Activated naive CD8-positive, alpha-beta T cell treated with anti-CD3 and anti-CD28 coated beads, Interleukin-2, amount 10 ng/mL, durations not matched to agents 7 days and 5 days (primary cell): ENCODE measurements around the gene TNS1. TPM values are rescaled to one million over a fixed set of nuclear protein-coding genes. Genes with fewer than 3 reads are reported as not detected.
"Not testable (repeated sequence)": the region's sequence is repeated elsewhere in the genome, so short reads cannot be mapped to it uniquely, and the experiment has no call there.

Experiments used
- ATAC-seq: fragments of 150-1000 bp; cut with Tn5 transposase; one replicate; pipeline ENCODE4 v1.10.0; 2021; ENCODE audit warnings: low read depth, moderate library complexity
- POLR2A ChIA-PET: fragments of 350-600 bp; sonication (Branson Sonifier 250); formaldehyde crosslinking; loops from one replicate; lab custom pipeline; 2021; ENCODE audit warnings: antibody characterized with exemption; lab: Charles Lee
- DNase-seq: peaks from one replicate; pipeline ENCODE4 v3.0.0; 2021
- H3K27ac Mint-ChIP-seq: one replicate; pipeline ENCODE4 v1.8.0; 2022; ENCODE audit warnings: mild to moderate bottlenecking, mixed read lengths
- H3K27me3 Mint-ChIP-seq: one replicate; pipeline ENCODE4 v1.8.0; 2022; ENCODE audit warnings: mild to moderate bottlenecking, moderate library complexity, mixed read lengths
- H3K36me3 Mint-ChIP-seq: one replicate; pipeline ENCODE4 v1.8.0; 2021; ENCODE audit warnings: mild to moderate bottlenecking, mixed read lengths
- H3K4me1 Mint-ChIP-seq: one replicate; pipeline ENCODE4 v1.8.0; 2021; ENCODE audit warnings: mixed read lengths
- H3K4me3 Mint-ChIP-seq: one replicate; pipeline ENCODE4 v1.8.0; 2022; ENCODE audit warnings: mild to moderate bottlenecking, moderate library complexity, mixed read lengths
- H3K9me3 Mint-ChIP-seq: one replicate; pipeline ENCODE4 v1.8.0; 2021; ENCODE audit warnings: mixed read lengths
- total RNA-seq, 2 experiments: library from RNA; stranded (reverse); gene quantifications; one replicate each; pipeline ENCODE4 v1.2.3, GENCODE V29; 2021

TNS1 gene
- total RNA-seq = 10 to 100 TPM; 15.1 to 21.2 TPM

- Mint-ChIP-seq H3K27me3 (peaks cover 12% of the 10 kb centered on the region), H3K4me1 (peaks cover 2% of the 10 kb centered on the region), H3K27ac (peak within 1 kb of the TSS; percentile 38), H3K36me3 (no peaks in the 10 kb centered on the region), H3K4me3 (no peak within 1 kb of the TSS), H3K9me3 (no peaks in the 10 kb centered on the region)
- POLR2A ChIA-PET = no interaction called here
- ATAC-seq (no peak), DNase-seq (no peak)
Measured at GRCh38 chr2:218002845-218003180, at the start of gene TNS1. Gene TNS1, minus strand, starts transcription at chr2:218002995. Its CDS starts 123 bp downstream, at chr2:218002872.

GRCh38 chr2:218051903-218052302, 49.1 kb upstream of the TNS1 start:
- Mint-ChIP-seq H3K27ac (no peak overlapping the region), H3K4me3 (no peak overlapping the region), H3K36me3 (peaks cover 24% of the 10 kb centered on the region), H3K27me3 (peaks cover 15% of the 10 kb centered on the region), H3K9me3 (peaks cover 6% of the 10 kb centered on the region), H3K4me1 (no peaks in the 10 kb centered on the region)
- POLR2A ChIA-PET = interaction anchor here (0.6 kb wide), 1 partner anchor 10 kb away, joined by 3 read pairs; no protein-coding TSS in a partner anchor
- DNase-seq (no peak), ATAC-seq (no peak)

- ATAC-seq (no peak), DNase-seq (no peak)
- H3K27me3 Mint-ChIP-seq = peaks cover 15% of the 10 kb centered on the region
- peaks cover 2% of the 10 kb centered on the region for H3K4me1 Mint-ChIP-seq
- H3K36me3 Mint-ChIP-seq = peaks cover 34% of the 10 kb centered on the region
- peaks cover 15% of the 10 kb centered on the region for H3K9me3 Mint-ChIP-seq
- no peak overlapping the region for H3K27ac Mint-ChIP-seq
- no peak overlapping the region for H3K4me3 Mint-ChIP-seq
- POLR2A ChIA-PET = interaction anchor here (0.6 to 0.7 kb wide), 2 partner anchors 9 to 40 kb away, joined by 3 to 4 read pairs; no protein-coding TSS in a partner anchor
Measured at GRCh38 chr2:218047536-218048225, 44.9 kb upstream of the TNS1 start.

GRCh38 chr2:218046238-218046637, 43.4 kb upstream of the TNS1 start:
- Mint-ChIP-seq H3K36me3 (peaks cover 44% of the 10 kb centered on the region), H3K9me3 (peaks cover 19% of the 10 kb centered on the region), H3K27me3 (peaks cover 9% of the 10 kb centered on the region), H3K27ac (no peak overlapping the region), H3K4me3 (no peak overlapping the region), H3K4me1 (peaks cover 10% of the 10 kb centered on the region)
- POLR2A ChIA-PET = no interaction called here
- no peak for DNase-seq
- no peak for ATAC-seq

- H3K27me3 Mint-ChIP-seq, H3K27ac Mint-ChIP-seq, H3K4me3 Mint-ChIP-seq, ATAC-seq, DNase-seq, POLR2A ChIA-PET: not testable (repeated sequence)
- Mint-ChIP-seq H3K4me1 (peaks cover 20% of the 10 kb centered on the region), H3K36me3 (peaks cover 47% of the 10 kb centered on the region), H3K9me3 (peaks cover 19% of the 10 kb centered on the region)
Measured at GRCh38 chr2:218044599-218044998, 41.8 kb upstream of the TNS1 start.

GRCh38 chr2:218043701-218044109, 40.9 kb upstream of the TNS1 start:
- Mint-ChIP-seq H3K4me1 (peaks cover 27% of the 10 kb centered on the region), H3K9me3 (peaks cover 16% of the 10 kb centered on the region), H3K36me3 (peaks cover 49% of the 10 kb centered on the region), H3K27me3 (peaks cover 3% of the 10 kb centered on the region), H3K4me3 (no peak overlapping the region), H3K27ac (no peak overlapping the region)
- DNase-seq = no peak
- POLR2A ChIA-PET = no interaction called here
- no peak for ATAC-seq

GRCh38 chr2:218043100-218043499, 40.3 kb upstream of the TNS1 start:
- DNase-seq (no peak), ATAC-seq (no peak)
- Mint-ChIP-seq H3K4me1 (peaks cover 31% of the 10 kb centered on the region), H3K27ac (peak overlapping the region; percentile 60), H3K9me3 (peaks cover 16% of the 10 kb centered on the region), H3K27me3 (no peaks in the 10 kb centered on the region), H3K36me3 (peaks cover 46% of the 10 kb centered on the region), H3K4me3 (no peak overlapping the region)
- POLR2A ChIA-PET = no interaction called here

GRCh38 chr2:218041302-218042168, 38.7 kb upstream of the TNS1 start:
- DNase-seq = no peak
- Mint-ChIP-seq H3K27me3 (no peaks in the 10 kb centered on the region), H3K9me3 (peaks cover 16% of the 10 kb centered on the region), H3K36me3 (peaks cover 47% of the 10 kb centered on the region), H3K4me3 (no peak overlapping the region), H3K4me1 (peaks cover 34% of the 10 kb centered on the region), H3K27ac (peak overlapping the region; percentile 74)
- ATAC-seq = peak; percentile 50
- POLR2A ChIA-PET = interaction anchor here (1.1 kb wide), 1 partner anchor 252 kb away, joined by 3 read pairs; no protein-coding TSS in a partner anchor

GRCh38 chr2:218040883-218041282, 38.1 kb upstream of the TNS1 start:
- POLR2A ChIA-PET = no interaction called here
- no peak for DNase-seq
- peaks cover 36% of the 10 kb centered on the region for H3K4me1 Mint-ChIP-seq
- peaks cover 16% of the 10 kb centered on the region for H3K9me3 Mint-ChIP-seq
- ATAC-seq = no peak
- no peak overlapping the region for H3K4me3 Mint-ChIP-seq
- peak overlapping the region; percentile 67 for H3K27ac Mint-ChIP-seq
- H3K36me3 Mint-ChIP-seq = peaks cover 45% of the 10 kb centered on the region
- no peaks in the 10 kb centered on the region for H3K27me3 Mint-ChIP-seq

- no peak for DNase-seq
- Mint-ChIP-seq H3K36me3 (peaks cover 36% of the 10 kb centered on the region), H3K4me1 (peaks cover 40% of the 10 kb centered on the region), H3K27me3 (no peaks in the 10 kb centered on the region), H3K9me3 (peaks cover 9% of the 10 kb centered on the region), H3K4me3 (peak overlapping the region; percentile 0), H3K27ac (peak overlapping the region; percentile 46)
- no peak for ATAC-seq
- POLR2A ChIA-PET = no interaction called here
Measured at GRCh38 chr2:218039171-218039570, 36.4 kb upstream of the TNS1 start.

GRCh38 chr2:218036371-218036770, 33.6 kb upstream of the TNS1 start:
- DNase-seq (no peak), ATAC-seq (no peak)
- Mint-ChIP-seq H3K36me3 (peaks cover 23% of the 10 kb centered on the region), H3K27ac (no peak overlapping the region), H3K27me3 (no peaks in the 10 kb centered on the region), H3K4me1 (peaks cover 35% of the 10 kb centered on the region), H3K9me3 (peaks cover 4% of the 10 kb centered on the region), H3K4me3 (no peak overlapping the region)
- POLR2A ChIA-PET = no interaction called here

- DNase-seq = no peak
- Mint-ChIP-seq H3K27ac (peak overlapping the region; percentile 85), H3K36me3 (peaks cover 16% of the 10 kb centered on the region), H3K4me3 (peak overlapping the region; percentile 80), H3K9me3 (no peaks in the 10 kb centered on the region), H3K4me1 (peaks cover 28% of the 10 kb centered on the region), H3K27me3 (no peaks in the 10 kb centered on the region)
- no peak for ATAC-seq
- POLR2A ChIA-PET = no interaction called here
Measured at GRCh38 chr2:218035463-218036100, 32.8 kb upstream of the TNS1 start.

GRCh38 chr2:218034497-218035213, 31.9 kb upstream of the TNS1 start:
- POLR2A ChIA-PET = not testable (repeated sequence)
- peak; percentile 88 for ATAC-seq

More at GRCh38 chr2:218034497-218035213, 31.9 kb upstream of the TNS1 start:
- H3K27ac Mint-ChIP-seq = peak overlapping the region; percentile 85
- H3K36me3 Mint-ChIP-seq, H3K27me3 Mint-ChIP-seq, H3K9me3 Mint-ChIP-seq: not testable (repeated sequence)
- H3K4me1 Mint-ChIP-seq = peaks cover 24% of the 10 kb centered on the region
- H3K4me3 Mint-ChIP-seq = peak overlapping the region; percentile 80
- DNase-seq = peak; percentile 64
